CD4-positive, alpha-beta T cell treated with Interleukin-2 at 100 ng/mL for 4 hours (primary cell): Measurements from ENCODE around the gene RBM6.
A peak's percentile ranks its signal among the peaks of the same experiment; 100 is the strongest.
"Not testable (repeated sequence)": the region's sequence is repeated elsewhere in the genome, so short reads cannot be mapped to it uniquely, and the experiment has no call there.

Experiments used
- DNase-seq: peaks from one replicate; pipeline ENCODE4 v3.0.0-alpha.2; 2020; ENCODE audit warnings: low spot score

RBM6 gene

DNA sequence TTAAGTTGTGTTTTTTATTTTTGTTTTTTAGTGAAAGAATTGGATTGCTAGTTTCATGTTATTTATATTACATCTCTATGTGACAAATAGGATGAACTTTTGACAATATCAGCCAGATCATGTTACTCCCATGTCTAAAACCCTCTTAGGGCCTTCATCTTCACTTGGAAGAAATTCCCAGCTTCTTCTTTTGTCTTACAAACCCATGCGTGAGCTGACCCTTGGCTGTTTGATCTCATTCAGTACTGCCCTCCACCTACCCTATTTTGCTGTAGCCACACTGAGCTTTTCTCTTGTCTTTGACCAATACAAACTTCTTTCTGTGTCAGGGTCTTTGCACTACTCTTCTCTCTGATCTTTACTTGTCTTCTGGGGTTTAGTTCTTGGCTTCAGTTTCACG is 37.0 kb downstream of the RBM6 start:
- no peak for DNase-seq

- DNase-seq: no peak
Measured at GRCh38 chr3:49984394-49984793, 44.4 kb downstream of the RBM6 start.

GRCh38 chr3:49992326-49992725 is 52.4 kb downstream of the RBM6 start:
- DNase-seq: no peak

GRCh38 chr3:49994476-49994875 is 54.5 kb downstream of the RBM6 start:
- DNase-seq: no peak

GRCh38 chr3:49996016-49996415 is 56.1 kb downstream of the RBM6 start:
- DNase-seq: no peak

DNA sequence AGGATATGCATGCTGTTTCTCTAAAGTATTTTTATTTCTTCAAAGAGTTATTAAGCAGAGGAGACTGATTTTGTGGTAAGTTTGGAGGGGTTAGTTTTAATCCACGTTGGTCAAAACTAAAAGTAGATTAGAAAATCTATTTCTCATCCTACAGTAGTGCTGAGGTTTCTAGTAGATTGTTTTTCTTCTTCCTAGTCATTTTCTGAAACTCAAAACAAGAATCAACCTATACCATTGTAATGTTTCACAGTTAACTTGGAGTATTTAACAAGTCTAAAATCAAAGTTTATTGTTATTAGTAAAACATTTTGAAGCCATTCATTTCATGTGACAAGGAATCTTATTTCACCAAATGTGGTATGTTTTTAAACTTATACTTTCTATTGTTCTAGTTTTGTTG is 57.9 kb downstream of the RBM6 start:
- no peak for DNase-seq

GRCh38 chr3:49998326-49998725 is 58.4 kb downstream of the RBM6 start:
- no peak for DNase-seq

- DNase-seq: no peak
Measured at GRCh38 chr3:50001511-50001910, 61.6 kb downstream of the RBM6 start.

DNA sequence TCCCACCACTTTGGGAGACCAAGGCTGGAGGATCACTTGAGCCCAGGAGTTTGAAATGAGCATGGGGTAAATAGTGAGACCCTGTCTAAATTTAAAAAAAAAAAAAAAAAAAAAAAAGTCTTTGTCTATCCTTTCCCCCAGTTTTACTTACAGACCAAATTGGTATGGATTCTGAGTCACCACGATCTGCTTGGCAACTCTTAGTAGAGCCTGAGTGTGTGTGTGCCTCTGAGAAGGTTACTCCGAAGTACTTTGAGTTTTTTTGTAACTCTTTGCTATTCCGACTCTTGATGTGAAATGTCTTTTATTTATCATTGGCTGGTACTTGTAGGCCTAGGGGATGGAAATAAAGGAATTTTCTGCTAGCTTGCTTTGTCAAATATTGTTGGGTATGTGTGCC is 63.3 kb downstream of the RBM6 start:
- DNase-seq: no peak

- DNase-seq: no peak
Measured at GRCh38 chr3:50003824-50004223, 63.9 kb downstream of the RBM6 start.

GRCh38 chr3:50008931-50009330 is 69.0 kb downstream of the RBM6 start:
- DNase-seq: no peak

- DNase-seq: no peak
Measured at GRCh38 chr3:50010959-50011358, 71.0 kb downstream of the RBM6 start.

DNA sequence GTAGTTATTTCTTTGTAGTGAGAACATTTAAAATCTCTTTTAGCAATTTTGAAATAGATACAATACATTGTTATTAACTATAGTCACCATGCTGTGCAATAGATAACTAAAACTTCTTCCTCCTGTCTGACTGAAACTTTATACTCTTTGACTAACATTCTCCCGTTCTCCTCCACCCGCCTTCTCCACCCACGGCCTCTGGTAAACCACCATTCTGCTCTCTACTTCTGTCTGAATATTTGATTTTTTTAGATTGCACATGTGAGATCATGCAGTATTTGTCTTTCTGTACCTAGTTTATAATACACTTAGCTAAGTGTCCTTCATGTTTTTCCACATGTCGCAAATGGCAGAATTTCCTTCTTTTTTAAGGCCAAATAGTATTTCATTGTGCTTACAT is 76.0 kb downstream of the RBM6 start:
- no peak for DNase-seq

GRCh38 chr3:50028346-50028745 is 88.4 kb downstream of the RBM6 start:
- no peak for DNase-seq

GRCh38 chr3:50031201-50031600 is 91.3 kb downstream of the RBM6 start:
- DNase-seq: not testable (repeated sequence)

- DNase-seq: no peak
Measured at GRCh38 chr3:50044976-50045375, 105.0 kb downstream of the RBM6 start.

- no peak for DNase-seq
Measured at GRCh38 chr3:50047426-50047825, 107.5 kb downstream of the RBM6 start.

- DNase-seq: no peak
Measured at GRCh38 chr3:50050361-50050760, 110.4 kb downstream of the RBM6 start.

GRCh38 chr3:50057756-50058155 is 117.8 kb downstream of the RBM6 start:
- DNase-seq: no peak

DNA sequence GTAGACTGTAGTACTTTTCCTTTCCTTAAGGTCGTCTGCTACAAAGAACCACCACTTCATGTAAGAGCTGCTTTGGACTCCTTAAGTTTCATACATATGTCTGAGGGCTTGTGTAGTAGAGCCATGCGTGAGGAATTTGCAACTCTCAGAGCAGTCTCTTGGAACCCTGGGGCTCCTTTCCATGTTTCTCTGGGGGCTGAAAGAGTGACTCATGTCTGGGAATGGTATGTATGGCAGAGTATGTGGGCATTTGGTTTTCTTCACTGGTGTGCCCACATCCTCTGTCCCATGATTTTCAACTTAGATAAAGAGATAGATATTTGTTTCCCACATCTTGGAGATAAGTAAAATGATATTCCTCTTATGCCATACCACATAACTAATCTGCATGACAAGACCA is 128.2 kb downstream of the RBM6 start:
- DNase-seq: no peak

GRCh38 chr3:50078091-50078490 is 138.1 kb downstream of the RBM6 start:
- DNase-seq: no peak

GRCh38 chr3:50078622-50079021 is 138.7 kb downstream of the RBM6 start:
- DNase-seq: no peak

DNA sequence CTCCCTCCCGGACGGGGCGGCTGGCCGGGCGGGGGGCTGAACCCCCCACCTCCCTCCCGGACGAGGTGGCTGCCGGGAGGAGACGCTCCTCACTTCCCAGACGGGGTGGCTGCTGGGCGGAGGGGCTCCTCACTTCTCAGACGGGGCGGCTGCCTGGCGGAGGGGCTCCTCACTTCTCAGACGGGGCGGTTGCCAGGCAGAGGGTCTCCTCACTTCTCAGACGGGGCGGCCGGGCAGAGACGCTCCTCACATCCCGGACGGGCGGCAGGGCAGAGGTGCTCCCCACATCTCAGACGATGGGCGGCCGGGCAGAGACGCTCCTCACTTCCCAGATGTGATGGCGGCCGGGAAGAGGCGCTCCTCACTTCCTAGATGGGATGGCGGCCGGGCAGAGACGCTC is 145.0 kb downstream of the RBM6 start:
- DNase-seq: not testable (repeated sequence)

DNA sequence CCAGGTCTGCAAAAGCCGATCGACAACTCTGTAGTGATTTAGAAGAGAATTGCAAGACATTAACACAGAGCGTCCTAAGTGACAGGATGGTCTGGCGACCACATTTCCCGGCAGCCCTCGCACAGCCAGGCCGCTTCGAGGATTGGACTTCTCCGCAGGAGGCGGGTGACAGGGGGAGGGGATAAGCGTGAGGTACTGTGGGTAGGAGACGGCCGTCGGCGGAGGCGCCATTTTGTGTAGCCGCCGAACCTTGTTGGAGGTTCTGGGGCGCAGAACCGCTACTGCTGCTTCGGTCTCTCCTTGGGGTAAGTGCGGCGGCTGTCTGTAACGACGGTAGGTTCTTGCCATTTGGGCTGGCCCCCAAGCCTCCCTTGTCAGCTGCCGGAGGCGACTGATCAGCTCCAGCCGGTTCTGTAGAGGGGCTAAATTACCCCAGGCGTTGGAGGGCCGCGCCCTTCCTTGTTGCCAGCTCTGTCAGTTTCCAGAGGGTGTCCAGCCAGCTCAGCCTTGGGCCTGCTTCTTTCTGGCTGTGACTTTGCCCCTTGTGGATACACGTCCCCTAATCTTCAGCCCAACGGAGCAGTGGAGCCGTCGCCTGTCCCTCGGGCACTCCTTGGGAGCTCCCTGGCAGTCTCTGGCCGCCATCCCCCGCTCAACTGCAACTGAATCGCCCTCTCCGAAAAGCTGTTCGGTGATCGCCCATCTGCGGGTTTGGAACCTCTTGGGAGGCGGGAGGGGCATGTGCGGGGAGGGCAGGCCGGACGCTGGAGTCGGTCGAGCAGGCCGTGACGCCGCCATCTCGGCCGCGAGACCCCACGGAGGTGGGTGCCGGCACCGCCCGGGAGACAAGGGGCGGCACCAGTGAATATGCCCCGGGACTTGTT is 149.0 kb downstream of the RBM6 start, which contains the start of gene RBM5:
TSS of gene RBM5 (plus strand) at position 195 of the 884 bp plus-strand sequence. CDS start 1,516 bp downstream, outside the sequence.
- DNase-seq: peak; percentile 92
